NCI-H524 (cell line): ENCODE results near the gene PLVAP.

Experiments used
- DNase-seq, 2 experiments: peaks; one replicate each; lab custom pipeline; 2025; lab: John Stamatoyannopoulos, UW

Gene PLVAP

DNA sequence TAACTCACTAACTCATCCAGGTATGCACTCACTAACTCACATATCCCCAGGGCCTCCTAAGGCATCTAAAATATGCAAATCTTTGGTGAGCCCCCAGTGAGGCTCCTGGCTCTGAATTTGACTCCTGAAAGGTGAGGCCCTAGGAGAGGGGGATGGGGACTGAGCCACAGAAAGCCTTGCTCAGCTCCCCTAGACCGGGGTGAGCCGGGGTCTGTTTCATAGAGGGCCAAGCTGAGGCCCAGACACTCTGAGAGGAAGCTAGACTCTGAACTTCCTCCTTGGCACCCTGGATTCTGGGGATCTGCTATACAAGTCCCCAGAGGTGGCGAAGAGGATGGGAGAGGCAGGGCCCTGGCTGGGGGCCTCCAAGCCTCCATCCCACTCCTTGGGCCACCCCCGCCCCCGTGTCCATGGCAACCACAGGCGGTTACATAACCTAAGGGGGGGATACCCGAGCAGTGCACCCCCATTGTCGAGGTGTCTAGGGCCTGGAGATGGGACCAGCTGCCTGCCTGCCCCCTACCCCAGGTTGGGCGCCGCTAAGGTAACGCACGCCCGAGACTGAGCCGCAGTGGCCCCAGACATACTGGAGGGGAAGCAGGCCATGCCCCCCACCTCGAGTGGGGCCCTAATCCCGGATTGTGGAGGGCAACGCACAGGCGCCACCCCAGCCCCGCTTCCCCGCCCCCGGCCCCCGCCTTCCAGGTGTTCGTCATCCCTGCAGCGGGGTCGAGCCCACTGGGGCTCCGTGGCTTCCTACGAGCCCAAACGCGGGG lies 74.6 kb downstream of the PLVAP start:
- DNase-seq, result peak in 1 of 2 experiments; percentile 62
